Breast epithelium (tissue), 3 donors: ENCODE results near the gene CAPN9.

Experiments used
- POLR2A ChIP-seq: fragments of 450-650 bp; IDR thresholded peaks from one replicate; pipeline ENCODE4 v1.6.1; 2016; ENCODE audit warnings: antibody characterized with exemption, mild to moderate bottlenecking, moderate library complexity
- POLR2AphosphoS5 ChIP-seq, 3 donors: sonication (generic); formaldehyde crosslinking; IDR thresholded peaks; one replicate each; pipeline ENCODE4 v1.6.1; 2017; ENCODE audit warnings: antibody characterized with exemption in 3 of 3
- TF ChIP-seq, protein P1 (sequence below), 3 donors: fragments of 450-650 bp; IDR thresholded peaks; one replicate each; pipeline ENCODE4 v1.5.1; 2016 to 2017; ENCODE audit warnings: antibody characterized with exemption in 3 of 3, mild to moderate bottlenecking in 3 of 3, moderate library complexity in 3 of 3

DNA sequence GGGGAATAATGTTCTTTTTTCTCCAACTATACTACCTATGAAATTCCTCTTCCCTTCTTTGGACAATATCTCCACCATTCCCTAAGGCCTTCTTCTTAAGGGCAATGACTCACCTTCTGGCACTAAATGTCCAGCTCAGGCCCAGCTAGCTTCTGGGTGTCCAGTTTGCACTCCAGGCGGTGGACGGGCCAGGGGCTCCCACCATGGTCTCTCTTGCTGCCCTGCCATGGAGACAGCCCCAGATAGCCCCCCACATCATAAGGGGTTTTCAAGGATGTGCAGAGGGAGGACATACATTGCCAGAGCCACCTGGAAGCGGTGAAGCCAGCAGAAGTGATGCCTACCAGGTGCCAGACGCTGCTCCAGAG lies 77.3 kb downstream of the CAPN9 start:
- TF ChIP-seq POLR2AphosphoS5 (IDR thresholded peaks at IDR 0.05): no peak
- TF ChIP-seq, protein P1, sequence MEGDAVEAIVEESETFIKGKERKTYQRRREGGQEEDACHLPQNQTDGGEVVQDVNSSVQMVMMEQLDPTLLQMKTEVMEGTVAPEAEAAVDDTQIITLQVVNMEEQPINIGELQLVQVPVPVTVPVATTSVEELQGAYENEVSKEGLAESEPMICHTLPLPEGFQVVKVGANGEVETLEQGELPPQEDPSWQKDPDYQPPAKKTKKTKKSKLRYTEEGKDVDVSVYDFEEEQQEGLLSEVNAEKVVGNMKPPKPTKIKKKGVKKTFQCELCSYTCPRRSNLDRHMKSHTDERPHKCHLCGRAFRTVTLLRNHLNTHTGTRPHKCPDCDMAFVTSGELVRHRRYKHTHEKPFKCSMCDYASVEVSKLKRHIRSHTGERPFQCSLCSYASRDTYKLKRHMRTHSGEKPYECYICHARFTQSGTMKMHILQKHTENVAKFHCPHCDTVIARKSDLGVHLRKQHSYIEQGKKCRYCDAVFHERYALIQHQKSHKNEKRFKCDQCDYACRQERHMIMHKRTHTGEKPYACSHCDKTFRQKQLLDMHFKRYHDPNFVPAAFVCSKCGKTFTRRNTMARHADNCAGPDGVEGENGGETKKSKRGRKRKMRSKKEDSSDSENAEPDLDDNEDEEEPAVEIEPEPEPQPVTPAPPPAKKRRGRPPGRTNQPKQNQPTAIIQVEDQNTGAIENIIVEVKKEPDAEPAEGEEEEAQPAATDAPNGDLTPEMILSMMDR (IDR thresholded peaks at IDR 0.05): no peak
- no peak for TF ChIP-seq POLR2A
